Gastroesophageal sphincter (tissue), 4 donors: Measurements from ENCODE around the gene SLAMF1. TPM values are rescaled to one million over a fixed set of nuclear protein-coding genes. Genes with fewer than 3 reads are reported as not detected.
A peak's percentile ranks its signal among the peaks of the same experiment; 100 is the strongest.

Source experiments
- ATAC-seq: fragments of 150-250 bp; one replicate; pipeline ENCODE4 v1.9.1; 2016; ENCODE audit warnings: mild to moderate bottlenecking, moderate library complexity
- H3K27ac ChIP-seq, 4 donors: fragments of 200-600 bp; sonication (generic) in 3 of 4; 1 replicate in 3 of 4; 2 replicates in 1 of 4; pipeline ENCODE4 v1.5.1; 2016 to 2019
- H3K27me3 ChIP-seq: fragments of 200-600 bp; sonication (generic); one replicate; pipeline ENCODE4 v1.5.1; 2019
- H3K36me3 ChIP-seq, 2 donors: fragments of 200-600 bp; sonication (generic); one replicate each; pipeline ENCODE4 v1.5.1; 2019; ENCODE audit warnings: control low read depth in 1 of 2
- H3K4me1 ChIP-seq, 3 donors: fragments of 200-600 bp; sonication (generic); 1 replicate in 2 of 3; 2 replicates in 1 of 3; pipeline ENCODE4 v1.5.1; 2016 to 2019; ENCODE audit warnings: control low read depth in 2 of 3
- H3K4me3 ChIP-seq, 2 donors: fragments of 200-600 bp; sonication (generic); one replicate each; pipeline ENCODE4 v1.5.1; 2019; ENCODE audit warnings: mild to moderate bottlenecking in 1 of 2, moderate library complexity in 1 of 2
- H3K9me3 ChIP-seq, 3 donors: fragments of 200-600 bp; sonication (generic); one replicate each; pipeline ENCODE4 v1.5.1; 2017 to 2019; ENCODE audit warnings: control low read depth in 2 of 3
- EP300 ChIP-seq: sonication (generic); formaldehyde crosslinking; IDR thresholded peaks from one replicate; pipeline ENCODE4 v1.6.1; 2017; ENCODE audit warnings: antibody characterized with exemption, mild to moderate bottlenecking
- POLR2A ChIP-seq, 2 donors: fragments of 450-650 bp; IDR thresholded peaks; one replicate each; pipeline ENCODE4 v1.6.1; 2017; ENCODE audit warnings: antibody characterized with exemption in 2 of 2, mild to moderate bottlenecking in 2 of 2, moderate library complexity in 1 of 2
- POLR2AphosphoS5 ChIP-seq: sonication (generic); formaldehyde crosslinking; IDR thresholded peaks from one replicate; pipeline ENCODE4 v1.6.1; 2017; ENCODE audit warnings: antibody characterized with exemption
- WGBS, 2 donors: methylation state at CpG; one replicate each; pipeline ENCODE4 v1.1.5; 2018; ENCODE audit warnings: low coverage in 1 of 2; 5-methylcytosine and 5-hydroxymethylcytosine counted together
- total RNA-seq, 4 donors: library from RNA; depleted of rRNA; stranded (reverse); fragments of >200 nt; gene quantifications; one replicate each; pipeline ENCODE4 v1.1.0, GENCODE V29; 2016
- TF ChIP-seq, protein P1 (sequence below), 4 experiments: fragments of 200-600 bp in 2 of 4; fragments of 450-650 bp in 2 of 4; sonication (generic) in 1 of 4; IDR thresholded peaks; one replicate each; pipeline ENCODE4 v1.5.1; 2017 to 2019; ENCODE audit warnings: antibody characterized with exemption in 4 of 4, mild to moderate bottlenecking in 2 of 4, moderate library complexity in 2 of 4

Gene SLAMF1
- total RNA-seq, 4 donors from 2014 or later = 0.12 to 2.8 (median 1.2) TPM; not detected in 1

DNA sequence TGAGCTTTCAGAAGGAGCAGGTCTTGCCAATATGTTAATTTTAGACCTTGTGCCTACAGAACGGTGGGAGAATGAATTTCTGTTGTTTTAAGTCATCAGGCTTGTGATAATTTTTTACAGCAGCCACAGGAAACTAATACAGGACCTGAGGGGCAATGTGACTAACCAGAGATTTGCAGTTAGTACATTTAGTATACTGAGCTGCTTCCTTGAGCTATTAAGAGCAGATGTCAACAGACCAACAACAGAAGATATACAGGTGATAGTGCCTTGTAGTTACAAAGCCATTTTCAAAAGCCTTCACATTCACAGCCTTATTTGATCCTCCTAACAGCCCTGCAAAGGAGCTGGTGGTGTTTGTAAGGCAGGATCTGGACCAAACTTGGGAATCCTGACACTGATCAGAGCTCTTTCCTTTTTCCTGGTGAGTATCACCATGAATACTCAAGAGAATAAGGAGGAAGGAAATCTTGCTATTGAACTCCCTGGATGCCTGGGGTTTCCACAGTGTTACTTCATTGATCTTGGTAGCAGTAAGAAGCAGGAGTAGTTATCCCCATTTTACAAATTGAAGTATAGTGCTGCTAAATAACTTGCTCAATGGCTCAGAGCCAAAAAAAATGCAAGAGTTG, 4.7 kb upstream of the SLAMF1 start:
- no peak overlapping the region for H3K27ac ChIP-seq
- H3K4me1 ChIP-seq = no peaks in the 10 kb centered on the region
- no peaks in the 10 kb centered on the region for H3K9me3 ChIP-seq
- TF ChIP-seq, protein P1, sequence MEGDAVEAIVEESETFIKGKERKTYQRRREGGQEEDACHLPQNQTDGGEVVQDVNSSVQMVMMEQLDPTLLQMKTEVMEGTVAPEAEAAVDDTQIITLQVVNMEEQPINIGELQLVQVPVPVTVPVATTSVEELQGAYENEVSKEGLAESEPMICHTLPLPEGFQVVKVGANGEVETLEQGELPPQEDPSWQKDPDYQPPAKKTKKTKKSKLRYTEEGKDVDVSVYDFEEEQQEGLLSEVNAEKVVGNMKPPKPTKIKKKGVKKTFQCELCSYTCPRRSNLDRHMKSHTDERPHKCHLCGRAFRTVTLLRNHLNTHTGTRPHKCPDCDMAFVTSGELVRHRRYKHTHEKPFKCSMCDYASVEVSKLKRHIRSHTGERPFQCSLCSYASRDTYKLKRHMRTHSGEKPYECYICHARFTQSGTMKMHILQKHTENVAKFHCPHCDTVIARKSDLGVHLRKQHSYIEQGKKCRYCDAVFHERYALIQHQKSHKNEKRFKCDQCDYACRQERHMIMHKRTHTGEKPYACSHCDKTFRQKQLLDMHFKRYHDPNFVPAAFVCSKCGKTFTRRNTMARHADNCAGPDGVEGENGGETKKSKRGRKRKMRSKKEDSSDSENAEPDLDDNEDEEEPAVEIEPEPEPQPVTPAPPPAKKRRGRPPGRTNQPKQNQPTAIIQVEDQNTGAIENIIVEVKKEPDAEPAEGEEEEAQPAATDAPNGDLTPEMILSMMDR (IDR thresholded peaks at IDR 0.05) = no peak
- TF ChIP-seq POLR2A (IDR thresholded peaks at IDR 0.05) (no peak), EP300 (no peak), POLR2AphosphoS5 (no peak)
- peaks cover 5% of the 10 kb centered on the region for H3K27me3 ChIP-seq
- no peaks in the 10 kb centered on the region for H3K36me3 ChIP-seq
- ATAC-seq = no peak
- 13 to 30% methylated on average over 1 of the region's 1 CpG for WGBS, 2 donors
- no peak overlapping the region for H3K4me3 ChIP-seq

DNA sequence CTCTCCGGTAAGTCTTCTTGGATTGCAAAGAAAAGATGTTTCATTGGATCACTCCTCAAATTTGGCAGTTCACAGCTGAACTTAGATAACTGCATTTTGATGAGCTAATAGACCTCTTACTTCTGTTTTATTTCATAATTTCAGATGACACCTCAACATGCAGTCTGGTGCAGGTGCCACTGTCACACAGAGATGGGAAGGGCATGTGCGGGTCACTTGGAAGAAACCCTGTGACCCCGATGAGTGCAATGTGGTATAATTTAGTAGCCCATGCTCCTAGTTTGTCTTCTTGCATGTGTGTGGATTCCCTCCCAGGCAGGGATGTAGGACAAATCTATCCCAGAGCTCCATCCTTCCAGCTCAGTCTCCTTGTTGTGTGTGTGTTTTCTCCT, 481 bp upstream of the SLAMF1 start:
- TF ChIP-seq, protein P1 (IDR thresholded peaks at IDR 0.05) = no peak
- TF ChIP-seq POLR2AphosphoS5 = no peak
- no peak for TF ChIP-seq POLR2A (IDR thresholded peaks at IDR 0.05)
- no peak for TF ChIP-seq EP300
- WGBS, 2 donors = 68 to 72% methylated on average over 2 to 3 of the region's 3 CpGs
- Histone ChIP-seq H3K4me3 (no peak overlapping the region), H3K27me3 (no peaks in the 10 kb centered on the region), H3K9me3 (no peaks in the 10 kb centered on the region), H3K27ac (no peak overlapping the region), H3K36me3 (no peaks in the 10 kb centered on the region), H3K4me1 (no peaks in the 10 kb centered on the region)
- ATAC-seq = no peak

DNA sequence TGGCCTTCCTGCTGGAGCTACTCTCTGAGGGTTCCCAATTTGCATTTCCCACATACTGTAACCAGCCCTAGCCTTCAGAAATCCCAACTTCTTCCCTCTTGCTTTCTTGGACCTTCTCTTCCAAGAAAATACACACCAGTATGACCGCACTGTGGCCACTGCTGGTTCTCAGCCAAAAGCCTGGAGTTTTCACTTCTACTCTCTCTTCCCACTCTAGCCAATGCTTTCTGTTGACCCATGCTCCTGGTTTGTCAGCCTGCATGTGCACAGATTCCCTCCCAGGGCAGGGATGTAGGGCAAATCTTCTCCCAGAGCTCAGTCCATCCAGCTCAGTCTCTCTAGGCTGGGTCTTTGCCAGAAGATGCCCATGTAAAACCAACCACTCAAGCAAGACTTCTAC, 664 bp downstream of the SLAMF1 start:
- Histone ChIP-seq H3K27me3 (no peaks in the 10 kb centered on the region), H3K9me3 (no peaks in the 10 kb centered on the region), H3K36me3 (no peaks in the 10 kb centered on the region), H3K4me3 (peak overlapping the region in 1 of 2 donors; percentile 5), H3K4me1 (no peaks in the 10 kb centered on the region), H3K27ac (no peak overlapping the region)
- ATAC-seq = no peak
- WGBS, 2 donors = 86% methylated on average over 1 of the region's 1 CpG; no CpG with 5 or more reads in 1 of the 2 donors
- TF ChIP-seq POLR2A (IDR thresholded peaks at IDR 0.05) (no peak), EP300 (no peak), POLR2AphosphoS5 (no peak)
- TF ChIP-seq, protein P1 (IDR thresholded peaks at IDR 0.05) = no peak

DNA sequence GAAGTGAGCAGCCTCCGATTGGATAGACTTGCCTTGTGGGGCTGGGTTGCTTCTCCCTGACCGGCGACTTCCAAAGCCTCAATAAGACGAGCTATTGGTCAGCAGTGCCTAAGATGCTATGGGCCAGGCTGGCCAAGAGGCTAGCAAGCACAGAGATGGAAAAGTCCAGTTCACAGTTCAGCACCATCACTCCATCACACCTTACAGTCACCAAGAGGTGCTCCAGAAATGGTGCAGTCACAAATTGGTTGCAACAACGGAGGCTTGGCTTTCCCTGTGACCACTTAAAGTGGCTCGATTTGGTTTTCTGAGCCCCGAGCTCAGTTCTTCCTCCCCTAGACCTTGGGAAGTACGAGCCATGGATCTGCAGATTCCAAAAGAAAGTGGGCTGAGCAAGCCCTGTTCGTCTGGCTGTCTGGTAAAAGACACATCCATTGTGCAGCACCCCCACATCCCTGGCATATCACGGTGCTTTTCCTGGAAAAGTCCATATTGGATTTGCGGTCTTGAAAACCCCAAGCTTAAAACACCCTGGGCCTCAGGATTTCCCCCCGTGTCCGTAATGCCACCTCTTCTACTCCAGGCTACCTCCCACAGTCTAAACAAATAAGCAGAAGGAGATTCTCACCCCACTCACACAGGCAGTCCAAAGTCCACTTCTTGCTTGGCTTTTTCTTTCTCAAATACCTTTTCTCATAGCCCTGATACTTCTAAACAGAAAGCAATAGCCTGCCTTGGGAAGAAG, 1.3 kb downstream of the SLAMF1 start:
- TF ChIP-seq POLR2A (IDR thresholded peaks at IDR 0.05) = no peak
- TF ChIP-seq, protein P1 (IDR thresholded peaks at IDR 0.05) = no peak
- TF ChIP-seq POLR2AphosphoS5 = no peak
- no peak for TF ChIP-seq EP300
- H3K27ac ChIP-seq = no peak overlapping the region
- no peak for ATAC-seq
- no peaks in the 10 kb centered on the region for H3K9me3 ChIP-seq
- H3K36me3 ChIP-seq = no peaks in the 10 kb centered on the region
- 70 to 85% methylated on average over 11 to 13 of the region's 13 CpGs for WGBS, 2 donors
- no peaks in the 10 kb centered on the region for H3K27me3 ChIP-seq
- H3K4me1 ChIP-seq = no peaks in the 10 kb centered on the region
- H3K4me3 ChIP-seq = peak overlapping the region in 1 of 2 donors; percentile 5

DNA sequence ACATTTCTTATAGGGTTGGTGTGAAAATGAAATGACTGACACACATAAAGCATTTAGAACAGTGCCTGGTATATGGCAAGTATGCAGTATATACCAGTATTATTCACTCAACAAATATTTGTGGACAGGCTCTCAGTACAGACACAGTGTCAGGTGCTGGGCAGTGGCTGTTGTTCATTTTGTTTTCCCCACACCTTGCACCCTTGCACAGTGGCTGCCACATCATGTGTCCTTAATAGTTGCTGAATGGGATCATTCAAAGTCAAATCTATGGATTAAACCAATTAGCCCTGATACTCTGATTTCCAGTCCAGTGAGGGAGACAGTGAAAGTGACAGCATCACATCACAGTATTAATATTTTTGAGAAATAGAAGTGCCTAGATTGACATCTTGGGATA, 2.4 kb downstream of the SLAMF1 start:
- no peaks in the 10 kb centered on the region for H3K27me3 ChIP-seq
- H3K4me3 ChIP-seq = no peak overlapping the region
- no peak for TF ChIP-seq POLR2A (IDR thresholded peaks at IDR 0.05)
- TF ChIP-seq EP300 = no peak
- no peak for TF ChIP-seq POLR2AphosphoS5
- TF ChIP-seq, protein P1 (IDR thresholded peaks at IDR 0.05) = no peak
- no peak for ATAC-seq
- H3K27ac ChIP-seq = no peak overlapping the region
- no peaks in the 10 kb centered on the region for H3K9me3 ChIP-seq
- no peaks in the 10 kb centered on the region for H3K36me3 ChIP-seq
- no peaks in the 10 kb centered on the region for H3K4me1 ChIP-seq
